ENCODE results near the gene CCNI.

DNA sequence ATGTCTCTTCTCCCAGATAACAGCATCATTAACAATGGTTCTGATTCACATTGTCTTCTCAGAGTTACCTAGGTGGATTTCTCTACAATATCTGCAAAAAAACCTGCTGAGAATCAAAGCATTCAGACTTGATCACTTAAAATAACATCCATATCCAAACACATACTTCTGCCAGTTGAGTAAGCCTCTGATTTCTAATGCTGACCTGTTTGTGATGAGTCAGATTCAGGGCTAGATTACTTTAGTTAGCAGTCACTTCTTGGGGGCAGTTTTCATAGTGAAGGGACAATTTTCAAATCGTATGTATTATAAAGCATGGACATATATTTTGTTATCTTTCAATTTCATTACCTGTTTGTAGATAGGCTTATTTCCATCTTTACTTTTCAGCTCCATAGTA lies 35.5 kb downstream of the CCNI start:
- TF ChIP-seq POLR2AphosphoS5 (IDR thresholded peaks at IDR 0.05; ENCODE audit: borderline replicate concordance, low read depth, low read length) (no peak), EZH2 (IDR thresholded peaks at IDR 0.05) (no peak), FOXP2 (optimal IDR thresholded peaks at IDR 0.05; ENCODE audit: control extremely low read depth, extremely low read length, insufficient read depth) (no peak)
